ENCODE measurements around the gene MAK.
"Not testable (repeated sequence)": the region's sequence is repeated elsewhere in the genome, so short reads cannot be mapped to it uniquely, and the experiment has no call there.

The MAK gene

DNA sequence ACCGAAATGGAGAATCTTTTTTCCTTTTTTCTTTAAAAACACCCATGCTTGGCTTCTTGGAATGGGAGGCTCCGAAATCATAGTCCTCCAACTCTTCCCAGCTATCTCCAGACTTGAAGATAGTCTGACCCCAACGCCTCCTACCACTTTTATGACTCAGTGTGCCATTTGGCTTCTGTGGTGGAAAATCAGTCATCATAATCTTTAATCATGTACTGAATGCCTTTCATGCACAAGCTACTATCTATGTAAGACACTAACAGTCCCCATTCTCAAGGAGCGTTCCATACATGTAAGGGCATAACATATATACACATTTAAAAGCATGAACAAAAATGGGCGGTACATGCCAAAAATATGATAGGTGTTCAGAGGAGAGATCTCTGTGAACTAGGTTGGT is 46.7 kb downstream of the MAK start:
- no peak for DNase-seq (ENCODE audit: low read depth in 2 of 2)

DNA sequence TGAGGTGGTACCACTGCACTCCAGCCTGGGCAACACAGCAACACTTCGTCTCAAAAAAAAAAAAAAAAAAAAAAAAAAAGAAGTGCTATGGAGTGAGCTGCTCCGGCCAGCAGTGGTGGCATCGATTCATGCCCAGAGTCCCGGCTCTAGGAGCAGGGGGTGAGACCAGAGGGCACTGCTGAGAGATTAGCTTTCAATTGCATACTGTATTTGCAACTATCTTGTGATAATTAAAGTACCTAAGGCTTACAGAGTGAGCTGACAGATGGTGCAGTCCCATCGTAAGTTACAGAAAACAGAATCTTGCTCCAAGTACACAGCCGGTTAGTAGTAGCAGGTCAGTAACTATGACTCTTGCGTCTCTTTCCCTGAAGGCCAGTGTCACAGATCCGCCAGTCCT is 59.3 kb downstream of the MAK start:
- no peak for DNase-seq (ENCODE audit: low read depth in 2 of 2)

DNA sequence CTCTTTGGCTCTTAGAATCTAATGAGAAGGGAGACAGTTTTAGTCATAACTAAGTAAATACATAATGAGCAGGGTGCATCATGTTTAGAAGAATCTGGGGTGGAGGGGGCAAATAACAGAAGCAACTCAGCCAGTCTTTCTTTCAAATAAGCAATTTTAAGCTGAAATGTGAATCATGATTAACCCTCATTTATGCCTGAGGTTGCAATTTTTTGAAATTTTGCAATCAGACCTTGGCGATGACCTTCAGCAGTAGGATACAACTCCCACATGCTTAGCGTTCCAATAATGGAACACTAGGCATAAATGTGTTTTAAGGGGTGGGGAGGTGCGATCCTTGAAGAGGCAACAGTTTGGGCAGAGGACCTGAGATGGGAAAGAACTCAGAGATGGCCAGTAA is 60.1 kb downstream of the MAK start:
- DNase-seq (ENCODE audit: low read depth in 2 of 2) = no peak

DNA sequence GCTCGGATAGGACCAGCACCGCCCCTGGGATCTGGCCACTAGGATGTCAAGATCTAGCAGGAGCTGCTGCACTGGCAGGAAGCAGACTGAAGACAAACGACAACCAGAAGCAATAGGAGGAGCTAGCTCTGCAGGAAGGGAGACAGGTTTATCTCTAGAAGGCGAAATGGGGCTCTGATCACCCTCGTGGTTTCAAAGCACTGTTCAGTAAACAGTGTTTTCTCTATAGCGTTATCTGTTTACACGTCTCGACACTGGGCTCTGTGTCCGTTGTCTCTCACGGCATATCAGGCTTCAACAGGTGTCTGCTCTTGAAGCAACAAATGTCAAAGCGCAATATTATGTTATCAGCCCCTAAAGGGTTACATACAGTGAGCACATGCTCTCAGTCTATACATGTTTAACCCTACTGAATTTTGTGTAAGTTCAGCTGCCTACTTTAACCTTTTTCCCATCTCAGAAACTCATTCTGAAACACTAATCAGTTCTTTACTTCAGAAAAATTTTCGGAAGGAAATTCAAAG is 66.9 kb downstream of the MAK start:
- no peak for DNase-seq (ENCODE audit: low read depth in 2 of 2)

DNA sequence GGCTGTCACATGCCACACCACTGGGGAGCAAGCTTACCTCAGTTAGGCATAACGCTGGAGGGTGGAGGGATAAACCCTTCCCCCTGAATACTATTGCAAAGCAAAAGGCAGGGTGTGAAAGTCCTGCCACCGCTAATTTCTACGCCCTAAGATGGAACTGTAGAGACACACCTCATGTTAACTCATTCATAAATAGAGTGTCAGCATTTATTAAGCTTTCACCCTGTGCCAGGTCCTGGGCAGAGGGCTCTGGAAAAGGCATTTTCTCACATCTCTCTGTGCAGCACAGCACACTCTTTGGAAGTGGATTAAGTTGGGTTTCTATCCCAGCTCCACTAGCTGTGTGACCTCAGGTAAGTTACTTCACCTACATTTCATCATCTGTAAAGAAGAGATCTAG is 68.9 kb downstream of the MAK start:
- no peak for DNase-seq (ENCODE audit: low read depth in 2 of 2)

DNA sequence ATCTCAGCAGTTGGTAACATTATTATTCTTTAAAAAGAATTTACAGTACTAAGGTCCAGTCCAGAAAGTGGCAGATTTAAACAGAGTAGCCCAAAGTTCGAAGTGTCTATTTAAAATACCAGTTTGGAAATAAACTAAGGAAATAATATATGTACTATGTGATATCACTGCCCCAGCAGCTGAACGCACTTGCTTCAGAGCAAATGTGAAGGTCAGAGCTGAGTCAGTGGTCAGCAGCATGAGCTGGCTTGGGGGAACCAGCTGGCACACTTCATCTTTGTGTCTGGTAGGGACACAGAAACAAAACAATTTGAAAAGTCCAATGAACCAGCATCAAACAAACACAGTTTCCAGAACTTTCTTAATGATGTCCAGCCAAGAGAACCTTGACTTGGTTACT is 75.3 kb downstream of the MAK start:
- DNase-seq (ENCODE audit: low read depth in 2 of 2) = no peak

DNA sequence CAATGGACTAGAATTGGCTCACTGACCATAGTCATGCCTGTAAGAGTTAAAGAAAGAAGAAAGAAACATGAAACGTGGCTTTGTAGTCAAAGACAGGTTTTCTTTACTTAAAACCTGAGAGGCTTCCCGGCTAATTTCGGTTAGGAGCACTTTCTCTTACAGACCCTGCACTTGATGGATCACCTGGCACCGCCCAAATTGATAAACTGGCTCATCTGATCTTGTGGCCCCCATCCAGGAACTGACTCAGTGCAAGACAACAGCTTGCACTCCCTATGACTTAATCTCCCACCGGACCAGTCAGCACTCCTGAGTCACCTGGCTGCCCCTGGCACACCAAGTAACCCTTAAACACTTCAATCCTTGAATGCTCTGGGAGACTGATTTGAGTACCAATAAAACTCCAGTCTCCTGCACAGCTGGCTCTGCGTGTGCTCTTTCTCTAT is 78.4 kb downstream of the MAK start:
- DNase-seq (ENCODE audit: low read depth in 2 of 2) = peak in 1 of 2 donors; percentile 6

DNA sequence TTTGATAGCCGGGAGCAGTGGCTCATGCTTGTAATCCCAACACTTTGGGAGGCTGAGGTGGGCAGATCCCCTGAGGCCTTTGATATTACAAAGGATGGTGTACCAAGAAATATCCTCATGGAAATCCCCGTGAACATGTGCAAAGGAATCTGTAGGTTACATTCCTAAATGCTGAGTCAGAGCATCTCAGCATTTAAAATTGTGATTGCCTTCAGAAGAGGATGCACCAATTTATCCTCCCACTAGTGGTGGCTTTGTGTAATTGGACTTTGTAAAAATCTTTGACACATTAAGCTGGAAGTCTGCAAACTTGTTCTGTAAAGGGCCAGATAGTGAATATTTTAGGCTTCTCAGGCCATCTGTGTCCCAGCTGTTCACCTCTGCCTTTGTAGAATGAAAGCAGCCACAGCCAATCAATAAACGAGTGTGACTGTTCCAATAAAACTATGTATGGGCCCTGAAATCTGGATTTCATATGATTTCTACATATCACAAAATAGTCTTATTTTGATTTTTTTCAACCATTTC is 79.0 kb downstream of the MAK start:
- no peak for DNase-seq (ENCODE audit: low read depth in 2 of 2)

DNA sequence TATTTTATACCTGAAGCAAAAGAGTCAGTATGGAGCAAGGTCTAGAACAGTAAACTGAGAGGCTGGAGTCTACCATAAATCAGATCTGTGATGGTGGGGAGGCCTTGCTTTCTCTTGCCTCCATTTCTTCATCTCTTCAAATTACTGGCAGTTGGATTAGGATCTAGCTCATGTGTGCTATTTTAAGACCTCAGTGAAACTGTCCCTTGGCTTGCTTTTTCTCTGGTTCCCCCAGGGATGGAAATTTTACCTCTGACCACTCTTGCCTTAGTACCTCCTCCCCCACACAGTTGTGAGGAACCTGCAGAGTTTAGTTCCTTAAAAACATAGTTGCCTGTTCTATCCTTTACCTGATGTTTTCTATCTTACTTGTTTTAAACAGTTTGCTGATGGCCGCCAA is 82.3 kb downstream of the MAK start:
- no peak for DNase-seq (ENCODE audit: low read depth in 2 of 2)

DNA sequence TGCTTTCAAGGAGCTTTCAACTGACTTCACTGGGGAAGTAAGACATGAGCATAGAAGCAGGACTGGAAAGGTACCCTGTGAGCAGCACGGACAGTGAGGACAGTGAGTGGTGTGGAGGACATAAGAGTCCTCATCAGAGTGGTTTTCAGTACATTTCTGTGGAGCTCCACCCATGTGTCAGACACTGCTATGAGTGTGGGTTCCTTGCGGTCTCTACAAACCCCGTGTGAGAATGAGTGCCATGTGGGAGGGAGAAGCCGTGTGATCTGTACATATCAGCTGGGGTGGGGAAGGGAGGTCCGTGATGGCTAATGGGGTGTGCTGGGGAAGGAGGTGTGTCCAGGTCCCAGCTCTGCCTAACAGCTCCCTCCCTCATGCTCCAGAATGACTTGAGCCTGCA is 86.6 kb downstream of the MAK start:
- not testable (repeated sequence) for DNase-seq (ENCODE audit: low read depth in 2 of 2)

DNA sequence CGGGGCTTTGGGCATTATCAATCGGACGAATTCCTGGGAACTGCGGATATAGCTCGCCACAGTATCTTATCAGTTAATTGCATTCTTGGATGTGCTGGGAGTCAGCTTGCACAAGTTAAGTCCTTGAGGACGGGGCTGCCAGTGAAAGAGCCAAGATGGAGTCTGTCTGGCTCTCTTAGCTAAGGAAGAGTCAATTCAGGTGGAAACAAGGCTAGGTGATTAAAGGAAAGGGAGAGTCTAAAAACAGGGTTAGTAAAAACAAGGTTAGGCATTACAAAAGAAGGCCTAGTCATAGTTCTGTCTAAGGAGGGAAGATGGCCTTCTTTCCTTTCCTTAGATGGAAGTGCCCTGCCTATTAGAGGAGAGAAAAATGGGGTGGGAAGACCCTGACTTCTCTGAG is 87.8 kb downstream of the MAK start:
- not testable (repeated sequence) for DNase-seq (ENCODE audit: low read depth in 2 of 2)

DNA sequence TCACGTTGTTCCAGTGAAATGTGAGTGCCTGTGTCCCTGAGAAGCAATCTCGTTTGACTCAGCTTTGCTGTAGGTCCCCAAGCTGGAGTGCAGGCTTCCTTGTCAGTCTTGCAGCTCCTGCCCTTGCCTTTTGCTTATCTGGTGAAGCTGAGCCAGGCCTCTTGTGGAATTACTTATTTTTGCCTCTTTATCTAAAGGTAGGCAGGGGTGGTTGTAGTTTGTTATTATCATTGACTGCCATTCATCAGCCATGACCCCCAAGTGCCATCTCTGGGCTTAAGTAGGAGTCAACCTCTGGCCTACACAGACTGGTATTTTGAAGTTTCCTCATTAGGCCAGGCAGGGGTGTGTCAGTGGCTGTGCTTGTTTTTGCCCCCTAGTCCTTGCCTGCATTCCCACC is 88.6 kb downstream of the MAK start:
- DNase-seq (ENCODE audit: low read depth in 2 of 2) = no peak

DNA sequence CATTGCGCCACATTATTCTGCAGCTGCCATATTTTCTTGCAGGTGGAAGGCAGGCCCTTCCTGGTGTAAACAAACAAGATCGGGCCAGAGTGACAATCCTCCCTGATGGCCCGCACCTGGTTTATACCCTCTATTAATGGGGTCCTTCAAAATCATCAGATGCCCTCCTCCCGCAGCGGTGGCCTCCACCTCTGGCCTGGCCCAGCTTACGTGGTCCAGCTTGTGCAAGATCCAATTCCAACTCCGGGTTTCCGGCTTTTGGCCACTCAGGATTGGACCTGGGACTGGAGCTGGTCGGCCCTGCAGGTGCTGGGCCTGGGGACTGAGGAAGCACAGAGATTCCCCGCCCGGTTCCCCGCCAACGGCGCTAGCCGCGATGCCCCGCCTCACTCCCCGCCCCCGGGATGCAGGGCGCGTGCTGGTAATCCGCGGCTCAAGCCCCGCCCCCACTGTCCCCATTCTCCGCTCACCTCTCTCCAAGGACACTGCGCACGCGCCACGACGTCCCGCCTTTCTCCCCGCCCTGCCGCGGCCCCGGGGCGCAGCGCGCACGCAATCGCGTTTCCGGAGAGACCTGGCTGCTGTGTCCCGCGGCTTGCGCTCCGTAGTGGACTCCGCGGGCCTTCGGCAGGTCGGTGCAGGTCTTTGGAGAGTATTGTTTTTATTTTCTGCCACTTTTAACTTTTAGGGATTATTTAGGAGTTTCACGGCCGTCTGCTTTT is 90.9 kb downstream of the MAK start, which contains the start of gene TMEM14B:
Gene TMEM14B (plus strand): TSS at position 555 of the 722 bp plus-strand sequence. CDS start 1,441 bp downstream, outside the sequence.
- DNase-seq (ENCODE audit: low read depth in 2 of 2) = peak; percentile 99

DNA sequence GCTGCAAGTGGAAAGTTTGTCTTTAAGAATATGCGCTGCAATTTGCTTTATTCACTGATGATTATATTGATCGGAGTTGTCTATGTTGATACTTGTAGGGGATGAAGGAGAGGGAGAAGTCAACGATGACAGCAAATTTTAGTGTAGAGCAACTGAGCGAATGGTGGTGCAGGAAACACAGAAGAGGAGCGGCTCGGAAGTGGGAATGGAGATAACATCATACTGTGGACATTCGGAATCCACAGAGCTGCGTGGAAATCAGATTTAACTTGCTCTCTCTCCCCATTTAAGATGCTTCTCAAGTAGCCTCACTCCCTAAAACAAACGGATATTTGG is 91.5 kb downstream of the MAK start:
- no peak for DNase-seq (ENCODE audit: low read depth in 2 of 2)

DNA sequence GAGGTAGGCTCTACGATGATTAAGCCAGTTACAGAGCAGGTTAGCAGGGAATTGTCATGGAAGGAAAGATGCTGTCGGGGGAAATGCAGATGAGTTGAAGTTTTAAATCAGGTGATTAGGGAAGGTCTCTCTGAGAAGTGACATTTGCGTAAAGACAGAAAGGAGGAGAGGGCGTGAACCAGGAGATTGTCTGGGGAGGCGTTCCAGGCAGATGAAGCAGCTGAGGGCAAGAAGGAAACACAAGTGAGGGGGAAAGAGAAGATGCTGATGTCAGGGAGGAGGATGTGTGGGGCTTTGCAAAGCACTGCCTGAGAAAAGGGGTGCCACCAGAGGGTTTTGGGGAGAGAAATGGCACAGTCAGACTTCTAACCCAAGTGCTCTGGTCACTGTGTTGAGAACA is 93.2 kb downstream of the MAK start:
- DNase-seq (ENCODE audit: low read depth in 2 of 2) = no peak

DNA sequence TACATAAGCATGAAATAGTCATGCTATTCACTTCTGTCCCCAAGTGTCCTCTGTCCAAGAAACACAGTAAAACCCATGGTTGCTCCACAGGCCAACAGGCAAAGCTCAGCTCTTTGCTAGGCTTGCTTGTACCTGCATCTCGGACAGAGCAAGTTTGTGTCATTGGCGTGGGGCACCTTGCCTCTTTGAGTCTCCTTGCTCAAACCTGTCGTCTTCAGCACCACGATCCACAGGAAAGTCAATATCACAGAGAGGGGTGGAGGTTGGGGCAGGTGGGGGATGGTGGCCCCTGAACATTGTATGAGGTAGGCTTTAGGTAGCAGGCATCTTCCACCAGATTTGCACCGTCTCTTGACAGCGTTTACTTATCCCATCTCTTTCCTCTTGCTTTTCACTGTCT is 94.8 kb downstream of the MAK start:
- DNase-seq (ENCODE audit: low read depth in 2 of 2) = no peak

DNA sequence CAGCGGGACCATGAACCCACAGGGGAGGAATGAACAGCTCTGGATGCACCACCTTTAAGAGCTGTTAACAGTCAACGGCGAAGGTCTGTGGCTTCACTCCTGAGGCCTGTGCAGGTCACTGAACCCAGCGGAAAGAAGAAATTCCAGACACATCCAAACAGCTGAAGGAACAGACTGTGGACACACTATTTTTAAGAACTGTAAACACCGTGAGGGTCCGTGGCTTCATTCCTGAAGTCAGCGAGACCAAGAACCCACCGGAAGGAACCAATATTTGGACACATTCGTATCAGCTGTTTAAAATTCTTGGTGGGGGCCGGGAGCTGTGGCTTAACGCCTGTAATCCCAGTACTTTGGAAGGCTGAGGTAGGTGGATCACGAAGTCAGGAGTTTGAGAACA is 96.1 kb downstream of the MAK start:
- no peak for DNase-seq (ENCODE audit: low read depth in 2 of 2)

DNA sequence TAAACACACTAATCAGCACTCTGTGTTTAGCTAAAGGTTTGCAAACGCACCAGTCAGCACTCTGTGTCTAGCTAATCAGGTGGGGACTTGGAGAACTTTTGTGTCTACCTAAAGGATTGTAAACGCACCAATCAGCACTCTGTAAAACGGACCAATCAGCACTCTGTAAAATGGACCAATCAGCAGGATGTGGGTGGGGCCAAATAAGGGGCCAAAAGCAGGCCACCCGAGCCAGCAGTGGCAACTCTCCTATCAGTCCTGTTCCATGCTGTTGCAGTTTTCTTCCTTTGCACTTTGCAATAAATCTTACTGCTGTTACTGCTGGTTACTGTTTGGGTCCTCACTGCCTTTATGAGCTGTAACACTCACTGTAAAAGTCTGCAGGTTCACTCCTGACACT is 96.7 kb downstream of the MAK start:
- not testable (repeated sequence) for DNase-seq (ENCODE audit: low read depth in 2 of 2)

DNA sequence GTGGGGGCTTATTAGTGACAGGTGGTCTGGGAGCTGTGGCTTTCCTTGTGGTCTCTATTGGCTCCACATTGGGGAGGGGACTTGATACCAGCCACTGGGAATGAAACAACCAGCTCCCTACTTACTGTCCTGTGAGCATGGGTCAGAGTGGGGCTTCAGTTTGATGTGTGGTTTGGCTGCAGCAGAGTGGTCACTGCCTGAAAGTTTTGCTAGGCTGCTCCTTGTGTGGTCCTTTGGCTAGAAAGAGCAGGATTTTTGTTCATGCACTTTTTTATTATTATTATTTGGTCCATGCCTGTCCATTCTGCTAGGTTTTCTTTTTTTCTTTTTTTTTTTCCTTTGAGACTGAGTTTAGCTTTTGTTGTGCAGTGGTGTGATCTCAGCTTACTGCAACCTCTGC is 98.3 kb downstream of the MAK start:
- no peak for DNase-seq (ENCODE audit: low read depth in 2 of 2)

DNA sequence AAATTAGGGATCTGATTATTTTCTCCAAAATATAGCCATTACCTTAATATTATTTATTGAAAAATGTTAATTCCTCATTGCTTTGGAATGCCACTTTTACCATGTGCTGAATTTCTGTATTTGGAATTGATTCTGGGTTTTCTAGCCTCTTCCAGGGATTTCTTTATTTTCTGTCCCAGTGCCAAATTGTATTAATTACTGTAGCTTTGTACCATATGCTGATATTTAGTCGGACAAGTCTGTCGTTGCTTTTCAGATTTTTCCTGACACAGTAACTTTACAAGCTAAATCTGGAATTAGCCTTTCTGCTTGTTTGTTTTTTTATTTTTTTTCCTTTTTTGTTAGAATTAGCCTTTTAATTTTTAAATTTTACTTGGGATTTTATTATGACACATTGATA is 101.6 kb downstream of the MAK start:
- DNase-seq (ENCODE audit: low read depth in 2 of 2) = no peak

DNA sequence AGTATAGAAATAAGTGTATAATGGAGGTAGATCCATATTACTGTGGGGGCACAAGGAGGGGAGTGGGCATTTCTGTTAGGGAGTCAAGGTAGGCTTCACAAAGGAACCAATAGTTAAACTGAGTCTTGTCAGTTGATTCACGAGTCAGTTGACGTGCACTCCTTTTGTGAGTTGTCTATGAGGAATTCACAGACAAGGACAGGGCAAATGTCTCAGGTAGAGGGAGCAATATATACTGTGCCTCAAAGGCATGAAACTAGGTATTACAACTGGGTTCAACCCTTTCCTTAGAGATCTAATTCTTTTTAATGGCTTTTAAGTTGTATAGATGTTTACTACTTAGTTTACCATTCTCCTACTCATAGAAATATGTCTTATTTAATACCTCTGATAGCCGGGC is 104.5 kb downstream of the MAK start:
- no peak for DNase-seq (ENCODE audit: low read depth in 2 of 2)

DNA sequence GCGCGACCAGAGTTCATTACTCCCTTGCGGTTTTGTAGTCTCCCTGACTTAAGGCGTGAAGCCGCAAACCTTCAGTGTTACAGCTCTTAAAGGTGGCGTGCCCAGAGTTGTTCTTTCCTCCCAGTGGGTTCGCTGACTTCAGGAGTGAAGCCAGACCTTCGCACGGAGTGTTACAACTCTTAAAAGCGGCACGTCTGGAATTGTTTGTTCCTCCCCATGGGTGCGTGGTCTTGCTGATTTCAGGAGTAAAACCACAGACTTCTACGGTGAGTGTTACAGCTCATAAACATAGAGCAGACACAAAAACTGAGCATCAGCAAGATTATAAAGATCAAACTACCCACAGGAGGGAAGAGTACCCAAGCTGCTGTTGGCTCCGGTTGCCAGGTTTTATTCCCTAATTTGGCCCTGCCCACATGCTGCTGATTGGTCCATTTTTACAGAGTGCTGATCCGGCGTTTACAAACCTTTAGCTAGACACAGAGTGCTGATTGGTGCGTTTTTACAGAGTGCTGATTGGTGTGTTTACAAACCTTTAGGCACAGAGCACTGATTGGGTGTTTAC is 105.1 kb downstream of the MAK start:
- no peak for DNase-seq (ENCODE audit: low read depth in 2 of 2)

DNA sequence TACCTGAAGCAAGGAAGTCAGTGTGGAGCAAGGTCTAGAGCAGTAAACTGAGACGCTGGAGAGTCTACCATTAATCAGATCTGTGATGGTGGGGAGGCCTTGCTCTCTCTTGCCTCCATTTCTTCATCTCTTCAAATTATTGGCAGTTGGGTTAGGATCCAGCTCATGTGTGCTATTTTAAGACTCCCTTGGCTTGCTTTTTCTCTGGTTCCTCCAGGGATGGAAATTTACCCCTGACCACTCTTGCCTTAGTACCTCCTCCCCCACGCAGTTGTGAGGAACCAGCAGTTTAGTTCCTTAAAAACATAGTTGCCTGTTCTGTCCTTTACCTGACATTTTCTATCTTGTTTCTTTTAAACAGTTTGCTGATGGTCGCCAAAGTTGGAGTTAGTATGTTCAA is 108.1 kb downstream of the MAK start:
- no peak for DNase-seq (ENCODE audit: low read depth in 2 of 2)

All from stimulated activated CD8-positive, alpha-beta memory T cell treated with anti-CD3 and anti-CD28 coated beads, Interleukin-15, amount 100 ng/mL, for 48 hours (primary cell).